ENCODE measurements around the gene KRTAP4-2. TPM values are rescaled to one million over a fixed set of nuclear protein-coding genes. Genes with fewer than 3 reads are reported as not detected.
"Not testable (repeated sequence)": the region's sequence is repeated elsewhere in the genome, so short reads cannot be mapped to it uniquely, and the experiment has no call there.

KRTAP4-2 gene
- total RNA-seq, 1 donor from 2014 or later: not detected

DNA sequence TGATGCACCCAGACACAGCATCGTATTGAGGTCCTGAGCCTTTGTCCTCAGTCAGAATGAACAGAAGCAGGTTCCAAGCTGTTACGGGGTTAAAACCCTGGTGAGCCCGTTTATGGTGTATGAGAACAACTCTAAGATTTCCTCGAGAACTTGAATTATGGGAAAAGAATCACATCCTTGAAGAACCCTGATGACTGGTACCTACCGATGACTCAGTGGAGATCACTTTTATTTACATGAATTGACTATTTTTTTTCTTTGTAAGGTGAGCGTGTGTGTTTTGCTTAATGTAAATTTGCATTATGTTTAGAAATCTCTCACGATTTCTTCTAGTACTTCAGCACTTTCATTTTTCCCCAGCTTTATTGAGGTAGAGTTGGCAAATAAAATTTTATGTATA lies 14.2 kb downstream of the KRTAP4-2 start:
- DNase-seq (ENCODE audit: low read depth in 2 of 2): no peak

DNA sequence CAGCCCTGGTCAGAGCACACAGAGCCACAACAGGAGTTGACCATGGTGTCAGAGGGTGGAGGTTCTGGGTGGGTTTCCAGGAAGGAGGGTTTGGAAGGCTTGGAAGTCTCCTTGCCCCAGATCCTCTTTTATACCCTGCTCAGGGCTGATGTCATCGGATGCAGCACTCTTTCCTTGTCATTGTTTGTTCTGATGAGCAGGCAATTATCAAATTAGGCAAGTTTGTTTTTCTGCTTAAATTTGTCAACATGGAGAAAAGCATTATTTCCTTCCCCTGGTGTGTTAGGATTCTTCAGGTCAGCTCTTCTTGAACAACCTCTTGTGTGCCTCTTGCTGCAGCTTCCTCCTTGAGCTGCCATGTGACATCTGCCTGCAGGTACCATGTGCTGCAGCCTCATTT lies 17.4 kb downstream of the KRTAP4-2 start, which contains the start of gene KRTAP4-4:
TSS of gene KRTAP4-4 (minus strand) at position 101 of the 400 bp plus-strand sequence. CDS start at position 44, 57 bp downstream.
- DNase-seq (ENCODE audit: low read depth in 2 of 2): no peak

DNA sequence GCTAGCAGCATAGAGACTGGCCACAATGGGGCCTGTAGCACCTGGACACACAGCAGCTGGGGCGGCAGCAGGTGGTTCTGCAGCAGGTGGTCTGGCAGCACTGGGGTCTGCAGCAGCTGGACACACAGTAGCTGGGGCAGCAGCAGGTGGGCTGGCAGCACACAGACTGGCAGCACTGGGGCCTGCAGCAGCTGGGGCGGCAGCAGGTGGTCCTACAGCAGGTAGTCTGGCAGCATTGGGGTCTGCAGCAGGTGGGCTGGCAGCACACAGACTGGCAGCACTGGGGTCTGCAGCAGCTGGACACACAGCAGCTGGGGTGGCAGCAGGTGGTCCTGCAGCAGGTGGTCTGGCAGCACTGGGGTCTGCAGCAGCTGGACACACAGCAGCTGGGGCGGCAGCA lies 17.8 kb downstream of the KRTAP4-2 start:
- not testable (repeated sequence) for DNase-seq (ENCODE audit: low read depth in 2 of 2)

DNA sequence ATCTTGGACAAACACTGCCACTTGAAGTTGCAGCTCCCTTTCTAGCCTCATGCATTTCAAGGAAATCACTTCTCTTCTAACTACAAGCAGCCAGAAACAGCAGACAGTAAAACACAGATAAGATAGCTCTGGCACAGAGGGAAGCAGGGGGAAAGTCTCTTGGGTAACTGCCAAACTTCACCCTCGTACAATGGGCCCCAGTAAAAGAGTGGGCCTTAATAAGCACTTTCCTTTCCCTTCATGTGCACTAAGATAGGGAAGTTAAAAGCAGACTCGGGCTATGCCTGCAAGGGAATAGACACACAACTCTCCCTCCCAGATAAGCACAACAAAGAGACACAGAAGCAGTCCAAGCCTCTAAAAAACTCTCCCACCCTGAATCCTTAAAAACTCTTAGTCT lies 24.2 kb downstream of the KRTAP4-2 start:
- no peak for DNase-seq (ENCODE audit: low read depth in 2 of 2)

DNA sequence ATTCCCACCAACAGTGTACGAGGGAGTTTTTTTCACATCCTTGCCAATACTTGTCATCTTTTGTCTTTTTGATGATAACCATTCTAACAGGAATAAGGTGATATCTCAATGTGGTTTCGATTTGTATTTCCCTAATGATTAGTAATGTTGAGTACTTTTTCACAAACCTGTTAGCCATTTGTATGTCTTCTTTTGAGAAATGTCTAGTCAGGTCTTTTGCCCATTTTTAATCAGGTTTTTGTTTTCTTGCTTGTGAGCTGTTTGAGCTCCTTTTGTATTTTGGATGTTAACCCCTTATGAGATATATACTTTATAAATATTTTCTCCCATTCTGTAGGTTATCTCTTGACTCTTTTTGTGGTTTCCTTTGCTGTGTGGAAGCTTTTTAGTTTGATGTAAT lies 26.5 kb downstream of the KRTAP4-2 start:
- no peak for DNase-seq (ENCODE audit: low read depth in 2 of 2)

DNA sequence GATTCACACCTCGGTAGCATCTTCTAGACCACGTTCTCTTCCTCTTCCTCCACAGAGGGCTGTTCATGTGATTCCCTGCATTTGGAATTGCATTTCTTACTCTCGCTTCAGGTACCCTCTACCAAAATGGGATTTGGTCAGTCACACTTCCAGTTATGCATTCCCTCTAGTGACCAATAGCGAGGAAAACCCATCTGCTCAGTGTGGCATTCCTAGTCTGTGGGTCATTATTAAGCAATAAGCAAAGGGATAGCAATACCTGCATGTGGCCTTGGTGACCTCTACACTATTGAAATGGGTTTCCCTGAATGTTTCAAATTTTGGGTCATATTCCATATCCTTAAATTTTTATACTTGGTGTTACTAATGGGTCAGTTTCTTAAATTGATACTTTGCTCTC lies 28.0 kb downstream of the KRTAP4-2 start:
- DNase-seq (ENCODE audit: low read depth in 2 of 2): no peak

DNA sequence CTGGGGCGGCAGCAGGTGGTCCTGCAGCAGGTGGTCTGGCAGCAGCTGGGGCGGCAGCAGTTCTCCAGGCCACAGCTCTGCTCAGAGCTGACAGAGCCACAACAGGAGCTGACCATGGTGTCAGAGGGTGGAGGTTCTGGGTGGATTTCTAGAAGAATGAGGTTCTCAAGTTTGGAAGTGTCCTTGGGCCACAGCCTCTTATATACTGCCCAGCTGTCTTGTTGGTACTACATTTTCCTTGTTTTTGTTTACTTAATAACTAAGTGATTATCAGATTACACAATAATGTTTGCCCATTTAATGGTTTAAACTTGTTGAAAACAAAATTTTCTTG lies 28.4 kb downstream of the KRTAP4-2 start, which contains the start of gene KRTAP4-5:
TSS of gene KRTAP4-5 (minus strand) at position 174 of the 334 bp plus-strand sequence. CDS start at position 116, 58 bp downstream.
- DNase-seq (ENCODE audit: low read depth in 2 of 2): no peak

DNA sequence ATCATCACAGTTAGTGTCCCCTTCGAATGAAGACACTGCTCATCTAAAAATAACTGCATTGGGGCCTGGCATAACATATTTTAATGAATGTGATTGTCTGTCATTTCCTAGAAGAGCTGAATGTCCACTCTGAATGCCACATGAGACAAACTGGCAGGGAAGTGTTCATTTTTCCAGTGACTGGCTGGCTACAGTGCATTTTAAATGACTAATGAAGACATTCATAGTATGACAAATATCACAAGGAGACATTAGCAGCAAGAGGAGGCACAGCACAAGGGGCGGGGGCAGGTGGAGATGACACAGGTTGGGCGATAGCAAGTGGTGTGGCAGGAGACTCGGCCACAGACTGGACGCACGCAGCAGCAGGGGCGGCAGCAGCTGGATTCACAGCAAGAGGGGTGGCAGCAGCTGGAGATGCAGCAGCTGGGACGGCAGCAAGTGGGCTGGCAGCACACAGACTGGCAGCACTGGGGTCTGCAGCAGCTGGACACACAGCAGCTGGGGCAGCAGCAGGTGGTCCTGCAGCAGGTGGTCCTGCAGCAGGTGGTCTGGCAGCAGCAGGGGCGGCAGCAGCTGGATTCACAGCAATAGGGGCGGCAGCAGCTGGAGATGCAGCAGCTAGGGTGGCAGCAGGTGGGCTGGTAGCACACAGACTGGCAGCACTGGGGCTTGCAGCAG lies 28.9 kb downstream of the KRTAP4-2 start:
- DNase-seq (ENCODE audit: low read depth in 2 of 2): not testable (repeated sequence)

DNA sequence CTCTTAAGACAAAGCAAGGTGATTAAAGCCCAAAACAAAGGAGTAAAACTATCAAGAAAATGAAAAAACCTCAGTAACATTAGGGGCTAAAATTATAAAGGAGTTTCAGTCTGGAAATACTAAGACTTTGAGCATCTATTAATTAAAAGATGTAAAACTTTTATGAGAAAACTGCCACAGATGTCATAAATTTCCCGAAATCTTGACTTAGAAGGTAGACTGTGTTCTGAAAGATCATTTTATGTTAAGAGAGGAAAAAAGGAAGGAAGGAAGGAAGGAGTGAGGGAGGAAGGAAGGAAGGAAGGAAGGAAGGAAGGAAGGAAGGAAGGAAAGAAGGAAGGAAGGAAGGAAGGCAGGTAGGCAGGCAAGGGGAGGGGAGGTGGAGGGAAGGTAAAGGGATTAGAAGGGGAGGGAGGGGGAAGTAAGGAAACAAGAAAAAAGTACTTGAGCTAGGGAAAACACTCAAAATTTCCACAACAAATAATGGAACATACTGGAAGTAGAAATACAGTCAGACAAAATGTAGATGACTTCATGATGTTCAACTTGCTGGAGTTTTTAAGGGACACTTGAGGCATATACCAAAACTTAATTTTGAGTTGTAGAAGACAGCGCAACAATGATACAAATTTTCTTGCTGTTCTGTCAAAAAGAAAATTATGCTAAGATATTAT lies 30.4 kb downstream of the KRTAP4-2 start:
- no peak for DNase-seq (ENCODE audit: low read depth in 2 of 2)

DNA sequence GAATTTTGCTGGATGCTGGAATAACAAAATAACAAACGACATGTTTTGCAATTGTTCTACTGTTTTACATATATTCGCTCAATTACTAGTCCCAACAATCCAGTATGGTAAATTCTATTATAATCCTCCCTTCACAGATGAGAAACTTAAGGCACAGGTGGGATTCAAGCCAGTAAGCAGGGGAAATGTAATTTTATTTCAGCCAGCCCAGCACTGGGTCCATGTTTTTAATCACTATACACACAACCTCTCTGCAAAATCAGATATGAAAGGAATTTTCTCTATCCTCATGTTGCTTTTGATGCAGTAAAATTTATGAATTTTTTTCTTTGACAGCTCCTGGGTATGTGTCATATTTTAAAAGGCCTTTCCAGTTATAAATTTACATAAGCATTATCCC lies 32.8 kb downstream of the KRTAP4-2 start:
- DNase-seq (ENCODE audit: low read depth in 2 of 2): no peak

DNA sequence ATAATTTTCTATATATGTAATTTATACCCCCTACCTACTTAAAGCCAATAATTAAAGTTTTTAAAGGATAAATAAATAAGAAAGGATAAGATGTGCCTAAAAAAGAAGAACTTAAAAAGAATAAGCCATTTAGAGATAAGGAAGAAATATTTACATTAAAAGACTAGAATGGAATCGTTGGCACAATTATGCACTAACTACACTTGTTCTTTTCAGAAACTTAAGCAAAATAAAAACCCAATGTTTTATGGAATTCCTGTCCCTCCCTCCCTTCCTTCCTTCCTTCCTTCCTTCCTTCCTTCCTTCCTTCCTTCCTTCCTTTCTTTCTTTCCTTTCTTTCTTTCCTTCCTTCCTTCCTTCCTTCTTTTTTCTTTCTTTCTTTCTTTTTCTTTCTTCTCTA lies 33.2 kb downstream of the KRTAP4-2 start:
- DNase-seq (ENCODE audit: low read depth in 2 of 2): no peak

DNA sequence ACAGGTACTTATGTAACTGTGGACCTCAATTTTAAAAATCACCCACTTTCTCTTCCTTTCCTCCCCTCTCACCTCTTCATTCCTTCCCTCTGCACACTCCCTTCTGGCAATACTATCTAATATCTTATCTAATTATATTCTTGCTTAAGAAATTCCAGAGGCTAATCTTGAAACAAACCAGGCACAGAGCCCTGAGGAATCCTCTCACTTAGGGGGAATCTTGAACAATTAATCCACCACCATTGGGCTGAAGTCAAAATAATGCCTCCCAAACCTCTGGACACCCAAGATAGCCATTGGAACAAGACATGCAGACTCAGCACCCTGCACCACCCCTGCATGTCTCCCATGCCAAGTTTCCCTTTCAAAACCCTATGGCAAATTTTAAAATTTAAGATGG lies 36.7 kb downstream of the KRTAP4-2 start:
- DNase-seq (ENCODE audit: low read depth in 2 of 2): no peak

DNA sequence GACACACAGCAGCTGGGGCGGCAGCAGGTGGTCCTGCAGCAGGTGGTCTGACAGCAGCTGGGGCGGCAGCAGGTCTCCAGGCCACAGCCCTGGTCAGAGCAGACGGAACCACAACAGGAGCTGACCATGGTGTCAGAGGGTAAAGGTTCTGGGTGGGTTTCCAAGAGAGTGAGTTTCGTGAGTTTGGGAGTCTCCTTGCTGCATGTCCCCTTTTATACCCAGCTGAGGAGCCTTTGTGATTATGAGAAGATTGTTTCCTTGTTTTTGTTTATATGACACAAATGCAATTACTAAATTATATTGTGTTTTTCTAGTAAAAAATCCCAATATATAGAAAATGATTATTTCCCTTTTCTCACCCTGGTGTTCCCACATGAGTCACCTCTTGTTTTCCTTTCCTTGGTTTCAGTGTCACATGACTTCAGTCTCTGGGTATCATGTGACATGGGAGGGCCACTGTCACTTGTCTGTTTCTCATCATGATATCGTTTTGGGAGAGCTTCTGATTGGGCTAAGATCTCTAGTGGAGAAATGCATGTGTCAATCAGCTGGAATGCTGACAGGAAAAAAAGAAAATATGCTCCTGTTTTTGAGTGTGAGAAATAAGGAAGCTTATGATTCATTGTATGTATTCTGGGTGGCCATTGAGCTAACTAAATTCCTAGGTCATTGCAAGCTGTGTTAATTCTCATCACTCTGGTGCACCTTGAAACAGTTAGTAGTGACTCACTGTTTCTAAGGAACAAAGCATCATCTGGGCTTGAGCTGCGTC lies 37.5 kb downstream of the KRTAP4-2 start, which contains the start of gene KRTAP4-6:
TSS of gene KRTAP4-6 (minus strand) at position 185 of the 772 bp plus-strand sequence. CDS start at position 128, 57 bp downstream.
- peak in 1 of 2 donors; percentile 30 for DNase-seq (ENCODE audit: low read depth in 2 of 2)

DNA sequence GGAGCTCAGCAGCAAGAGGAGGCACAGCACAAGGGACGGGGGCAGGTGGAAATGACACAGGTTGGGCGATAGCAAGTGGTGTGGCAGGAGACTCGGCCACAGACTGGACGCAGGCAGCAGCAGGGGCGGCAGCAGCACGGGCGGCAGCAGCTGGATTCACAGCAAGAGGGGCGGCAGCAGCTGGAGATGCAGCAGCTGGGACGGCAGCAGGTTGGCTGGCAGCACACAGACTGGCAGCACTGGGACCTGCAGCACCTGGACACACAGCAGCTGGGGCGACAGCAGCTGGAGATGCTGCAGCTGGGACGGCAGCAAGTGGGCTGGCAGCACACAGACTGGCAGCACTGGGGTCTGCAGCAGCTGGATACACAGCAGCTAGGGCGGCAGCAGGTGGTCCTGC lies 38.2 kb downstream of the KRTAP4-2 start:
- not testable (repeated sequence) for DNase-seq (ENCODE audit: low read depth in 2 of 2)

DNA sequence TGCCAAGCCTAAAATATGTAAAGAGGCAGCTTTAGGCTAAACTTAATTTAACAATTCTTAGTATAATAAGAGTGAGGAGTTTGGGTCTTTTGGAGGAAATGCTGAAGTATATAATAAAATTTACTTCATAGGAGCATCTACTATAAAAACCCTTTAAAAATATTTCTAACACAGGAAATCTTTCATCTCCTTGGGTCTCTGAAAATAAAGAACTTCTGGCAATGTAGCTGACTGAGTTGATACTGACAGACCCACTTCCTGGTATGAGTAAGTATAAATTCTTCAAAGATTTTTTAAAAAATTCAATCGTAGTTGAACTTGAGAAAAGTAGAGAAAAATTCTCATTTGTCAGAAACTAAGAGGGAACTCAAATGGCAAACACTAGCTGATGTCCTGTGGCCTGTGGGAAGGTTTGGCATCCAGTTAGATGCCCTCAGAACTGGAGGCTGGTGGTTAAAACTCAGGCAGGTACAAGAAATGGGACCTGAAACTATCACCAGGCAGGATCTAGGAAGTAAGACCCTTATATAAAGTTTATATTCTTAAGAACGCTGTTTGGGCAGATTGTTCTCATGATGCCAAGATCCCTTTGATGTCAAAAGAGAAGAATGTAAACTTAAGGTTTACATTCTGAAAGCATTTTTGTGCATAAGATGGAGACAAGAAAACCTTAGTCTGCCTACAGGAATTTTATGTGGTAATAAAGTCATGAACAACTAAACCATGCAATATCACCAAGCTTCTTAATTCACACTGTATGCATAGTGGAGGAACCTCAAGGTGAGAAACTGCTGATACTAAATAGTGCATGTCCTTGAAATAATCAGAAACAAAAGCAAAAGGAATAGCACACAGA lies 43.9 kb downstream of the KRTAP4-2 start:
- no peak for DNase-seq (ENCODE audit: low read depth in 2 of 2)

DNA sequence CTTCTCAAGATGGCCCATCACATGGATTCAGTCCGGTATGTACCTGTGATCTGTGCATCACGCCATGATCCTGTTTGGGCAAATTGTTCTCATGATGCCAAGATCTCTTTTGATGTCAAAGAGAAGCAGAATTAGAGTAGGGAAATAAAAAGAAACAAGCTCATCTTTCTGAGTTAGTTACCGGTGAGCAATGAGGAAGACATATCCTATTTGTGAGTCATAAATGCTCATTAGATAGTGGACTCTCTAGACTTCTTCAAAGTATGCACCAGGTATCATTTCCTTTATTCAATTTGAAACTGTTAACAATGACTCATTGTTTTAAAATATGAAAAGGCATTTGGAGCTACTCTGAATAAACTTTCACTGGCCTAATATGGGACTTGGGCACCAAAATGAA lies 46.0 kb downstream of the KRTAP4-2 start:
- DNase-seq (ENCODE audit: low read depth in 2 of 2): no peak

Other genes starting within 250 kb of the KRTAP4-2 start
- under 0.01 and 1.6 TPM in 2 replicates for gene KRT23, start 240.6 kb downstream of the KRTAP4-2 start, total RNA-seq
- not detected in 2 replicates for gene KRT39, start 211.3 kb downstream of the KRTAP4-2 start, total RNA-seq
- gene KRT40, start 193.9 kb downstream of the KRTAP4-2 start, total RNA-seq: not detected in 2 replicates
- gene KRTAP3-3, start 184.1 kb downstream of the KRTAP4-2 start, total RNA-seq: not detected in 2 replicates
- not detected in 2 replicates for gene KRTAP3-2, start 178.3 kb downstream of the KRTAP4-2 start, total RNA-seq
- gene KRTAP3-1, start 169.1 kb downstream of the KRTAP4-2 start, total RNA-seq: not detected in 2 replicates
- not detected in 2 replicates for gene KRTAP1-5, start 151.0 kb downstream of the KRTAP4-2 start, total RNA-seq
- gene KRTAP1-4, start 148.0 kb downstream of the KRTAP4-2 start, total RNA-seq: not detected in 2 replicates
- gene KRTAP1-3, start 143.3 kb downstream of the KRTAP4-2 start, total RNA-seq: not detected in 2 replicates
- not detected in 2 replicates for gene KRTAP1-1, start 136.8 kb downstream of the KRTAP4-2 start, total RNA-seq
- gene KRTAP2-1, start 130.9 kb downstream of the KRTAP4-2 start, total RNA-seq: not detected in 2 replicates
- gene KRTAP2-2, start 123.0 kb downstream of the KRTAP4-2 start, total RNA-seq: not detected in 2 replicates
- not detected in 2 replicates for gene KRTAP2-3, start 118.1 kb downstream of the KRTAP4-2 start, total RNA-seq
- gene KRTAP2-4, start 112.3 kb downstream of the KRTAP4-2 start, total RNA-seq: not detected in 2 replicates
- not detected in 2 replicates for gene KRTAP4-7, start 94.1 kb downstream of the KRTAP4-2 start, total RNA-seq
- gene KRTAP4-8, start 80.1 kb downstream of the KRTAP4-2 start, total RNA-seq: not detected in 2 replicates
- gene KRTAP4-16, start 76.0 kb downstream of the KRTAP4-2 start, total RNA-seq: not detected in 2 replicates
- not detected in 2 replicates for gene KRTAP4-9, start 72.8 kb downstream of the KRTAP4-2 start, total RNA-seq
- not detected in 2 replicates for gene KRTAP4-11, start 59.8 kb downstream of the KRTAP4-2 start, total RNA-seq
- not detected in 2 replicates for gene KRTAP4-12, start 54.0 kb downstream of the KRTAP4-2 start, total RNA-seq
- gene KRTAP4-6, start 37.7 kb downstream of the KRTAP4-2 start, total RNA-seq: not detected in 2 replicates
- gene KRTAP4-5, start 28.4 kb downstream of the KRTAP4-2 start, total RNA-seq: not detected in 2 replicates
- gene KRTAP4-4, start 17.5 kb downstream of the KRTAP4-2 start, total RNA-seq: not detected in 2 replicates
- gene KRTAP4-3, start 10.0 kb downstream of the KRTAP4-2 start, total RNA-seq: not detected in 2 replicates
- gene KRTAP4-1, start 6.7 kb upstream of the KRTAP4-2 start, total RNA-seq: not detected in 2 replicates
- not detected in 2 replicates for gene KRTAP9-1, start 11.7 kb upstream of the KRTAP4-2 start, total RNA-seq
- gene KRTAP9-2, start 48.4 kb upstream of the KRTAP4-2 start, total RNA-seq: not detected in 2 replicates
- gene KRTAP9-3, start 54.2 kb upstream of the KRTAP4-2 start, total RNA-seq: not detected in 2 replicates
- not detected in 2 replicates for gene KRTAP9-8, start 59.8 kb upstream of the KRTAP4-2 start, total RNA-seq
- not detected in 2 replicates for gene KRTAP9-4, start 71.5 kb upstream of the KRTAP4-2 start, total RNA-seq
- not detected in 2 replicates for gene KRTAP9-9, start 77.2 kb upstream of the KRTAP4-2 start, total RNA-seq
- not detected in 2 replicates for gene KRTAP9-6, start 87.2 kb upstream of the KRTAP4-2 start, total RNA-seq
- gene KRTAP9-7, start 97.5 kb upstream of the KRTAP4-2 start, total RNA-seq: not detected in 2 replicates
- not detected in 2 replicates for gene KRTAP29-1, start 124.6 kb upstream of the KRTAP4-2 start, total RNA-seq
- not detected in 2 replicates for gene KRTAP16-1, start 131.1 kb upstream of the KRTAP4-2 start, total RNA-seq
- not detected in 2 replicates for gene KRTAP17-1, start 137.5 kb upstream of the KRTAP4-2 start, total RNA-seq
- not detected in 2 replicates for gene KRT33A, start 172.6 kb upstream of the KRTAP4-2 start, total RNA-seq
- gene KRT33B, start 191.6 kb upstream of the KRTAP4-2 start, total RNA-seq: not detected in 2 replicates
- not detected in 2 replicates for gene KRT34, start 204.1 kb upstream of the KRTAP4-2 start, total RNA-seq
- not detected in 2 replicates for gene KRT31, start 219.4 kb upstream of the KRTAP4-2 start, total RNA-seq
- not detected in 2 replicates for gene KRT37, start 246.4 kb upstream of the KRTAP4-2 start, total RNA-seq

Data from lung microvascular endothelial cell (primary cell).